Activated naive CD4-positive, alpha-beta T cell (primary cell): ENCODE data around the gene HLCS.

Source experiments
- DNase-seq, 4 experiments: peaks; one replicate each; lab custom pipeline; 2025; lab: John Stamatoyannopoulos, UW

The HLCS gene

DNA sequence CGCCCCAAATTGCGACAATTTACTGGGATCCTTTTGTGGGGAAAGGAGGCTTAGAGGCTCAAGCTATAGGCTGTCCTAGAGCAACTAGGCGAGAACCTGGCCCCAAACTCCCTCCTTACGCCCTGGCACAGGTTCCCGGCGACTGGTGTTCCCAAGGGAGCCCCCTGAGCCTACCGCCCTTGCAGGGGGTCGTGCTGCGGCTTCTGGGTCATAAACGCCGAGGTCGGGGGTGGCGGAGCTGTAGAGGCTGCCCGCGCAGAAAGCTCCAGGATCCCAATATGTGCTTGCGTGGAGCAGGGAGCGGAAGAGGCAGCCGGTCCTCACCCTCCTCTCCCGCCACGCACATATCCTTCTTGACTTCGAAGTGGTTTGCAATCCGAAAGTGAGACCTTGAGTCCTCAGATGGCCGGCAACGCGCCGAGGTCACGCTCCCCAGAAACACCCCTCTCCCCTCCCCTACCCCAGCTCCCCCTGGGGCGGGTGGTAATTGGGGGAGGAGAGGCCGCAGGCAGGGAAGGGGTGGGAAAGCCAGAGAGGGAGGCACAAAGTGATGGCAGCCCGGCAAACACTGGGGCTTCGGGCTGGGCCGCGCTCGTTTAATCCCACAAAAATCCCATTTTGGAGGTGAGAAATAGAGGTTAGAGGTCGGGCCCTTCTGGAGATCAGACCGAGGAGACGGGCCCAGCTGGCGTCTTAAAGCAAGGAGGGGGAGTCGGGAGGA, 261.4 kb downstream of the HLCS start:
- DNase-seq = no peak

DNA sequence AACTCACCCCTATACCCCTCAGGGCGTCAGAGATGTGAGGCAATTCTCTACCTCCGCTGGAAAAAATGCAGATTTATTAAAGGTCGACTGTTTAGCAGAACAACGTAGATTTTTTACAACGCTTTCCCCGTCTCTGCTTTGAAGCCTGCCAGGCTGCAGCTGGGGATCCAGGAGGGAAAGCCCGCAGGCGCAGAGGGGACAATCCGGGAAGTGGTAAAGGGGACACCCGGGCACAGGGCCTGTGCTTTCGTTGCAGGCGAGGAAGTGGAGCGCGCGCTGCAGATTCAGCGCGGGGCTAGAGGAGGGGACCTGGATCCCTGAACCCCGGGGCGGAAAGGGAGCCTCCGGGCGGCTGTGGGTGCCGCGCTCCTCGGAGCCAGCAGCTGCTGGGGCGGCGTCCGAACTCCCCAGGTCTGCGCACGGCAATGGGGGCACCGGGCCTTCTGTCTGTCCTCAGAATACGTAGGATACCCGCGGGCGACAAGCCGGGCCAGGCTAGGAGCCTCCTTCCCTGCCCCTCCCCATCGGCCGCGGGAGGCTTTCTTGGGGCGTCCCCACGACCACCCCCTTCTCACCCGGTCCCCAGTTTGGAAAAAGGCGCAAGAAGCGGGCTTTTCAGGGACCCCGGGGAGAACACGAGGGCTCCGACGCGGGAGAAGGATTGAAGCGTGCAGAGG, 262.1 kb downstream of the HLCS start:
- DNase-seq = no peak

DNA sequence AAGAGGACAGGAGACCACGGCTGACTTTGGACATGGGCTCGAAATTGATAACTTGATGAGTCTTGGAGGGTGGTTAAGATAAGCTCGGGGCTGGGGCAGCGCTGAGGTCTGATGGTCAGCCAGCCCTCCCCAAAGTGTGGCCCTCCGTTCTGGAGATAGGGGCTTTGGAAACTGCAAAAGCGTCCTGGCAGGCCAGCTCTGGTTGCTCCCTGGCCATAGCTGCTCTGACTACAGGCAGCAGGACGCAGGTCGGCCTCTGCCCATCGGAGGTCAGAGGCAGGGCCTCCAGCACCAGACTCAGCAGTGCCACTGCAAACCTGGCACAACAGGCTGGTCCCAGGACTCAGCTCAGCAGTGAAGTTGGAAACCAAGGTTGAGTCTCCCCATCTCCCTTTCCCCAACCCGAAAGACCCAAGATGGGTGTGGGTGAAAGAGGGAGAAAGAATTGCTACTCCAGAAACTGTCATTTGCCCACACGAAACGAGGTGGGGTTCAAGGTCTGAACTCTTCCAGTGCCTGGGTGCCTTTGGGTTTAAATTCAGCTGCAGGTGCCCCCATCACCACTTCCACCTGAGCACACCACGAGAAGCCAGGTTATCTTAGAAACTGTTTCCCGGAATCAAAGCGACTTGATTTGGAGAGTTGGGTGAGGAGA, 262.7 kb downstream of the HLCS start:
- no peak for DNase-seq

DNA sequence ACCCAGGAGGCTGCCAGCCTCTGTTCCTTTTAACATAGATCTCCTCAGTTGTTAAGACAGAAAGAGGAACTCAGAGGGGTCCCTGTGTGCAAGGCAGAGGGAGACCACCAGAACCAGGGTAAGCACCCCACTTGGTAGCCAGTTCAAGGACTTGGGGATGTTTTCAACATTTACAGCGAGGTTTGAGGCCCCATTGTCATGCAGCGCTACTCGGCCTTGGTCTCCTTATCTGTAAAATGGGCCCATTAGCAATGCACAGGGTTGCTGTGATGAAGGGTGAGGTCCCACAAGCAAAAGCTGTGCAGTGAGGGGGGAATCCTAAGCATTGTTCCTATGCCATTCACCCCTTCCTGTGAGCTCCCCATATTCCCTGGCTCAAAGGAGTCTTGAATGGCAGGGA, 263.3 kb downstream of the HLCS start:
- DNase-seq = no peak

DNA sequence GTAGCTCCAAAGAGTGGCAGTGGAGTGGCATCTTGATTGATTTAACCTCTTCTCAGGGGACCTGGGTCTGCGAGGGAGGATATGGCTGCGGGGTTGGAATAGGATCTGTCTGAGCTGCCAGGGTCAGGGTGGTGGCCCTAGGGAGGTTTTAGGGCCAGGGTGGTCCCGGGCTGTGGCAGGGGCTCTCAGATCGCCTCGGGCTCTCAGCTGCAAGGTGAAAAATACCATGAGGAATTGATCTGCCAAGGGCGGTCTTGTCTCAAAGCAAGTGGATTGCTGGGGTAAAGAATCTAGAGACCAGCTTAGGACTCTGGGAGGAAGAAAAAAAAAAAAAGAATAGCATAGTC, 263.9 kb downstream of the HLCS start:
- no peak for DNase-seq

DNA sequence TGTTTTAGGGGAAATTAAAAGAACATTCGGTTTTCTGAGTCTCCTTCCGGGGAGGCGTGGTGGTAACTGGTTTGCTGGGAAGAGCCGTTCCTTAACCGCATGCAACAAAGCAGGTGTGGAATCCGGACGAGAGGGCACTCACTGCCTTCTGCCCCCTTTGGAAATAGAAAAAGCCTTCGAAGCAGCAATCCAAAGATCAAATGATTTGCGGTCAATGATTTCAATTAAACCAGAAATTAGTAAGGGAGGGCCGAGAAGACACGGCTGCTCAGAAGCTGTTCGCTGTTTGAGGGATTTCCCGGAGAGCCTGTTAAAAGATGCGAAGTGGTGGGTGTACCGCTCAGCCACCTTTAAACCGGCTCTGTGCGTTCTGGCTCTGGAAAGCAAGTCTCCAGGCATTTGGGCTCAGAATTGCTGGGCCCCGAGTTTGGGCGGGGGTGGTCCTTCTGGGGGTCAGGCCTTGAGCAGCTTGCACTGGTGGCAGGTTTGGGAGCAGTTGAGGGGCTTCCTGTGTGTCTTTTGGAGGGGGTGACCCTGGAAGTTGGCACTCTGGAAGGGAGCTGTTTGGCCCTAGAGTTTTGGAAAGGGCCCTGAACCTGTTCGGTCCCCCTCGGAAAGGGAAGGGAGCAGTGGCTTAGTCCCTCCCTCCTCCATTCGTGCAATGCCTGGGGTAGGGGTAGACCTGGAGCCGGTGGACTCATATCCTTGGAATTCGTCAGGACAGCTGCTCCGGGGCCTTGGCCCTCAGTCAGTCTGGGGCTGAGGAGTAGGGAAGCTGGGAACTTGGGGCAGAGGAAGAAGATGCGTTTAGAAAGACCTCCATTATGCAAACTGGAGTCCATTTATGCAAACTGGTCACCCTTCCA, 264.5 kb downstream of the HLCS start:
- no peak for DNase-seq

DNA sequence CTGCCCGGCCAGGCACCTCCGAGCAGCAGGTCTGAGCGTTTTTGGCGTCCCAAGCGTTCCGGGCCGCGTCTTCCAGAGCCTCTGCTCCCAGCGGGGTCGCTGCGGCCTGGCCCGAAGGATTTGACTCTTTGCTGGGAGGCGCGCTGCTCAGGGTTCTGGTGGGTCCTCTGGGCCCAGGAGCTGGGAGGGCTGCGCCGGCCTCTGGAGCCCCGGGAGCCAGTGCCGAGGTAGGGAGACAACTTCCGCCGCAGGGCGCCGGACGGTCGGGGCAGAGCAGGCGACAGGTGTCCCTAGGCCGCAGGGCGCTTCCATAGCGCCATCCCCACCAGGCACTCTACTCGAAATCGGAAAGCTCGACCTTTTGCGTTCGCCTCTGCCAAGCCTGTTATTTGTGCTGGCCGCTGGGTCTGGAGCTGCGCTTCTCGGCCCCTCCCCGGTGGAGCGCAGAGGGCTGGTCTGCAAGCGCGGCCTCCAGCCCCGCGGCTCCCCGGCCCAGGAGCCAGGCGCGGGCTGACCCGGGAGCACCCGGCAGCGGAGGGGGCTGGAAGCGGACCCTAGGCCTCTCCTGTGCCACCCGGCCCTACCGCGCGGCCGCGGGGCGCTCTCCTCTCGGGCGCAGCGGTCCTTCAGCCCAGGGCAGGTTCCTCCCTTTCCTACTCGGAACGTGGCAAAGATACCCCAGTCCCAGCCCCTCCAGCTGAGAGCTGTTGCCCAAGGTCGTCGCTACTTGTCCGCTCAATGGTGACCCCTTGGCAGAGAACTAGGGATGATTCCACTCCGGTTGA, 265.3 kb downstream of the HLCS start:
- no peak for DNase-seq
